Activated T-cell treated with anti-CD3 and anti-CD28 coated beads for 48 hours (primary cell): ENCODE data around the gene BPNT1.
A peak's percentile ranks its signal among the peaks of the same experiment; 100 is the strongest.
"Not testable (repeated sequence)": the region's sequence is repeated elsewhere in the genome, so short reads cannot be mapped to it uniquely, and the experiment has no call there.

ENCODE experiments used
- DNase-seq: peaks from one replicate; pipeline ENCODE4 v3.0.0-alpha.2; 2020; ENCODE audit warnings: low read depth

The BPNT1 gene

DNA sequence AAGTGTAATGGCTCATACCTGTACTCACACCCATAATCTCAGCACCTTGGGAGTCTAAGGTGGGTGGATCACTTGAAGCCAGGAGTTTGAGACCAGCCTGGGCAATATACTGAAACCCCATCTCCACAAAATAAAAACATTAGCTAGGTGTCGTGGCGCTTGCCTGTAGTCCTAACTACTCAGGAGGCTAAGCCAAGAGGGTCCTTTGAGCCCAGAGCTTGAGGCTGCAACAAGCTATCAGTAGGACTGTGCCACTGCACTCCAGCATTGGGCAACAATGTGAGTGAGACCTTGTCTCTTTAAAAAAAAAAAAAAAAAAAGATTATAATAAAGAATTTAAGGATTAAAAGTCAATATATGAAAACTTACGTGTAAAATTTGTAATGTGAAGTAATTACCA lies 11.7 kb downstream of the BPNT1 start:
- DNase-seq: no peak

GRCh38 chr1:220076861-220077762 lies 12.5 kb downstream of the BPNT1 start:
- no peak for DNase-seq

DNA sequence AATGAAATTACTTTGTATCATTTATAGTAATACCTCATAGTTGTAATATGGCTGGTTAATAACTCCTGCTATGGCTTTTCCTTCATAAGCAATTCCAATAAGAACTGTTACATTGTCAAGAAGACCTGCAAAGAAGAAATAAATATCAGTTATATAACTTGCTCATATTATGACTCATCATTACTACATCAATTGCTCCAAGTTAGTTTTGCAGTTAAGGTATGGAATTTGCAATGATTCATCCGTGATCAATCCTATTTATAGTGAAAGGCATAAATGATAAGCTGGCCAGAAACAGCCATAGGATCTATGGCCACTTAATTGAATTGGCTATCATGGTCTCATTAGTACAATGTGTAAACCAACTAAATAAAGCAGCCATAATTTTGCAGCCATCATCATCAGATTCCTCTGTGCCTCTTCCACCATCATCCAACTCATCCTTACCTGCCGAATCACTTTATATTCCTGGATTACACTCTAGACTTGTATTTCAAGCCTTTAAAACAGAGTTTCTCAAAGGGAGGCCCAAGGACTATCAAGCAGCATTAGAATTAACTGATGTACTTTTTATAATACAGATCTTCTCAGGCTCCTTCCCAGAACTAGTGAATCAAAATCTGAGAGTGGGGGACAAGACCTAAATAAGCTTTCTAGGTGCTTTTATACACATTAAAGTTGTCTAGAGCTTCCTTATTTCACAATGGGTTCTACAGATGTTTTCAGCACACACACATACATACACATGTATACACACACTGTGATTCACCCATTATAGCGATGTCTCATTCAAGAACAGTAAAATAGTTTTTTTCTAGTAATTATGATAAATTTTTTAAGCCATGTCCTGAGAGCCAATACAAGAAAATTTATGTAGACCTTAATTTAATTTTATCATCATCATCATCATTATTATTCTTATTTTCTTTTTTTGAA lies 22.1 kb downstream of the BPNT1 start:
- DNase-seq: no peak

- no peak for DNase-seq
Measured at GRCh38 chr1:220062629-220063028, 27.0 kb downstream of the BPNT1 start.

DNA sequence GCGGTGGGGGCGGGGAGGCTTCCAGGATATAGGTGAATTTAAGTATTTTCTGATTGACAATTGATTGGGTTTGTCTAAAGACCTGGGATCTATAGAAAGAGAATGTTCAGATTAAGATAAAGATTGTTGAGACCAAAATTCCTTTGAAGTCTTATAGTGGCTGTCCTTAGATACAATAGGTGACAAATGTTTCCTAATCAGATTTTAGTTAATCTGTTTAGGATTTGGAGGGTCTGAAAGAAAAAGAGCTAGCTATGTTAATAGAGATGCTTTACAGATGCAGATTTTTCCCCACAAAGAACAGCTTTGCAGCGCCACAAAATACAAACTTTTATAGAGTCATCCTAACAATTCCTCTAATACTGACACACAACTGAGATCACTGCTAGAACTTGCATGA lies 28.7 kb downstream of the BPNT1 start:
- DNase-seq: no peak

DNA sequence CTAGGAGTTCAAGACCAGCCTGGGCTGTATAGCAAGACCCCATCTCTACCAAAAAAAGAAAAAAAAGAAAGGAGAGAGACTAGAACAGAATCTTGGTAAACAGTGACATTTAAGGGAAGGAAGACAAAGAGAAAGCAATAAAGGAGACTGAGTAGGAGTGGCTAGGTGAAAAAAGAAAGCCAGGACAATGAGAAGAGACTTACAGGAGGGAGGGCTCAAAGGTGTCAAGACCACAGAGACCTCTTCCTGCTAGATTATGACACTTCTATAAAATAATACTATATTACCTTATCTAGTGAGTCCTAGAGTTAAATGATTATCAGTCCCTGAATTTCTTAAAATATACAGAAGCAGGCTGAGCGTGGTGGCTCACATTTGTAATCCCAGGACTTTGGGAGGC lies 33.2 kb downstream of the BPNT1 start:
- no peak for DNase-seq

GRCh38 chr1:220046052-220046930 lies 43.3 kb downstream of the BPNT1 start, which contains the start of gene EPRS1:
TSS of gene EPRS1 (minus strand) at chr1:220046505. CDS start at chr1:220046388, 117 bp downstream.
- DNase-seq: peak; percentile 91

DNA sequence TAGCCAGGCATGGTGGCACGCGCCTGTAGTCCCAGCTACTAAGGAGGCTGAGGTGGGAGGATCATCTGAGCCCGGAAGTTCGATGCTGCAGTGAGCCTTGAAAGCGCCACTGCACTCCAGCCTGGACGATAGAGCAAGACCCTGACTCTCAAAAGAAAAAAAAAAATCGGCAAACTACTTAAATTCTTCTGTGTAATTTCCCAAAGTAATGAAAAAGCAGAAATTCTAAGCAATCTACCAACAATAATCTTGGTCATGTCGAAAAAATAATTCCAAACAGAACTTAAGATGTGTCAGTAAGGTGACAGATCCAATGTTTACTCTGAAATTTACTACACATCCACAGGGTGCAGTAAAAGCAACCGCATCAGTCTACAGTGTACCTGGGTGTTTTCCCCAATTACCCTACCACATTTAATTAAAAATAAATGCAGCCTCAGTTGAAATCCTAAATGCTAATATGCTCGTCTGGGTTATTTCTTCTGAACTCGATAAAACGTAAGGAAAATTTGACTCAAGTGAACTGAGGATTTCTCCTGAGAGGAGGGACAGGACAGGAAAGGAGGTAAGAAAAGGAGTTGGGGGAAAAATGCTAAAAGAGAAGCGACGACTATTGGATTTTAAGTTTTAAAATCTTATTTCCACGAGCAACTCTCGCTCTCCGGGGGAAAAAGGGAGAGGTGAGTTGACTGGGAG lies 44.1 kb downstream of the BPNT1 start:
- no peak for DNase-seq

DNA sequence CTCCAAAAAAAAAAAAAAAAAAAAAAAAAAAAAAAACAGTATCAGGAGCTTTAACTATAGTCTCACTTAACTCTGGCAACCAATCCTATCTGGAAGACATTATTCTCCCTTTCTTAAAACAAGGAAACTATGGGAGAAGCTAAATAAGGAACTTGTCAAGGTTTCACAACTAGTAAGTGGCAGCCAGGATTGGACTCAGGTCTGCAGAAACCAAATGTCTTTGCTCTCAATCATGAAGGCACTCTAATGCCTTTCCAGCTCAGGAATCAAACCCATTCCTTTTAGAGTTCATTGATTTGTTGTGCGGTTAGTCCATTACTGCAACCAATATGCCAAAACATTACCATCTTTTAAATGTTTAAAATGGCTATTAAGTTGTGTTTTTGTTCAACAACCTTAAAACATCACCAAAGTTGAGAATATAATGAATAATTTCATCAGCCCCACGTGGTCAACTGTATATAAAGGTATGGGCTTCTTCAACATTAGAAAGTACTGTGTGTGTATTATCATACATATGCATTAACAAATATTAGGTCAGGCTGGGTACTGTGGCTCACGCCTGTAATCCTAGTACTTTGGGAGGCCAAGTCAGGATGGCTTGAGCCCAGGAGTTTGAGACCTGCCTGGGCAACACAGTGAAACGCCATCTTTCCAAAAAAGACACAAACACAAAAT lies 44.8 kb downstream of the BPNT1 start:
- no peak for DNase-seq

- DNase-seq: no peak
Measured at GRCh38 chr1:220043646-220044045, 45.9 kb downstream of the BPNT1 start.

GRCh38 chr1:220040028-220040596 lies 49.5 kb downstream of the BPNT1 start:
- no peak for DNase-seq

GRCh38 chr1:220038640-220039039 lies 50.9 kb downstream of the BPNT1 start:
- no peak for DNase-seq

DNA sequence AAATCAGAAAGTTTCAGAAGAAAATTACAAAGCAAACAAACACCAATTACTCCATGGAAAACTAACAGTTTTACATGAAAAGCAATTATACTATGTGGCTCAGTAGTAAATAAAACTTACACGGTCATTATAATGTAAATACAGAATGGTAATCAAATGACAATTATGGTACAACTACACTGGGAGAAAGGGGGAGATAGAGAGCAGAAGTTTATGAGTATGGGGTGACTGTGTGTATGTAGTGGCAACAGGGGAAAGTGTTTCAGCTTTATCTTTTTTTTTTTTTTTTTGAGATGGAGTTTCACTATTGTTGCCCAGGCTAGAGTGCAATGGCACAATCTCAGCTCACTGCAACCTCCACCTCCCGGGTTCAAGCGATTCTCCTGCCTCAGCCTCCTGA lies 51.8 kb downstream of the BPNT1 start:
- not testable (repeated sequence) for DNase-seq

DNA sequence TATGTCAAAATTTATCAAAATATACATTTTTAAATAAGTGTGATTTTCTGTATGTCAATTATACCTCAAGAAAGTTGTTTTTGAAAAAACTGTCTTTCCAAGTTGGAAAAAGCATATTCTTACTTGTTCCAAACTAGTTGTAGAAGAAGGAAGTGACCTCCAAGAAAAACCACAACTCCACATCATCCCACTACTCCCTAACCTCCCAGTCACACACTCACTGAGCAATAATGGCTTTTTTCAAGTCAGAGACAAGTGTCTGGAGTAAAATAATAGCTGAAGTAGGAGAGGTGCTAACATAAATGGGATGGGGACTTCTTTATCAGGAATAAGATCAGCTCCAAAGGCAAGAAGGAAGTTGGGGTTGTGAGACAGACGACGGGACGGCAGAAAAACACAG lies 56.7 kb downstream of the BPNT1 start:
- no peak for DNase-seq

DNA sequence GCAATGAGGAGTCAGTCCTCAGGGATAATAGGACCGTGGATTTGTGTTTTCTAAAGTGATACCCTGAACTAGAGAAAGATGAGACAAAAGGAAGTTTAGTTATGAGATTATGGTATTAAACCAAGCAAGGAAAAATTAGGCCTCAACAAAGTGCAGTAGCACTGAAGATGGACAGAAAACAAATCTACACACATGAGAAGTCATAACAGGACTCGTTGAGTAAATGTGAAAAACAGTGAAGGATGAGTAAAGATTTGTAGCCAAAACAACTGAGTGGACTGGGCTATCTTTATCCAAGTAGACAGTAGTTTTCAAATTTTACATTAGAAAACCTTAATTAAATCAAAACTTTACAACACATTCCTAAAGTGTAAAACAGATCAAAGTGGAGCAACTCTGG lies 58.3 kb downstream of the BPNT1 start:
- no peak for DNase-seq

DNA sequence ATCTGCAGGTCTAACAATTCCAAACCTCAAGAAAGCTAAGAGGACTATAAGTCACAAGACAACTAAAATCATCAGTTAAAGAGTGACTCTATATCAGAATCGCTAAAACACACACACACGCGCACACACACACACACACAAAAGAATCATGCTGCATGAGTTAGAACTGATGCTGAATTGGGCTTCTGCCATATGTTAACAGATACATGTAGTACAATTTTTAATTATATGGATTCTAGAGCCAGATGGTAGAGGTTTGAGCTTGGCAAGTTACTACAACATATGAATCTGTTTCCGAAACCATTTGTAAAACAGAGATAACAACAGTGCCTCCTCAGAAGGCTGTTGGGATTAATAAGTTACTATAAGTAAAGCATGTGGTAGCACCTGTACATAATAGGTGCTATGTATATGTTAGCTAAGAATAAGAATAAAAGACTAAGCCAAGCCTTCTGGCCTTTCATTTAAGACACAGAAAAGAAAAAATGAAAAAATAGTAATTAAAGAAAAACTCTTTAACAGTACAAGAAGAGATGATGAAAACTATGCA lies 61.2 kb downstream of the BPNT1 start:
- no peak for DNase-seq

- DNase-seq: no peak
Measured at GRCh38 chr1:220019071-220019470, 70.5 kb downstream of the BPNT1 start.

GRCh38 chr1:220013497-220013896 lies 76.1 kb downstream of the BPNT1 start:
- DNase-seq: no peak

GRCh38 chr1:220012259-220012658 lies 77.3 kb downstream of the BPNT1 start:
- no peak for DNase-seq

GRCh38 chr1:220011620-220012019 lies 78.0 kb downstream of the BPNT1 start:
- no peak for DNase-seq
